Activated CD4-positive, alpha-beta T cell treated with anti-CD3 and anti-CD28 coated beads, Interleukin-2, amount 10 ng/mL, durations not matched to agents 7 days and 5 days (primary cell): Measurements from ENCODE around the gene TMEM127. TPM values are rescaled to one million over a fixed set of nuclear protein-coding genes. Genes with fewer than 3 reads are reported as not detected.
"Not testable (repeated sequence)": the region's sequence is repeated elsewhere in the genome, so short reads cannot be mapped to it uniquely, and the experiment has no call there.

Source experiments
- CTCF ChIA-PET: fragments of 350-600 bp; sonication (Branson Sonifier 250); formaldehyde crosslinking; loops from one replicate; lab custom pipeline; 2021; ENCODE audit warnings: antibody characterized with exemption; lab: Charles Lee
- POLR2A ChIA-PET: fragments of 350-600 bp; sonication (Branson Sonifier 250); formaldehyde crosslinking; loops from one replicate; lab custom pipeline; 2021; ENCODE audit warnings: antibody characterized with exemption; lab: Charles Lee
- DNase-seq: peaks from one replicate; pipeline ENCODE4 v3.0.0-alpha.2; 2020
- H3K27ac Mint-ChIP-seq: one replicate; pipeline ENCODE4 v1.8.0; 2021; ENCODE audit warnings: mild to moderate bottlenecking, moderate library complexity, mixed read lengths
- H3K27me3 Mint-ChIP-seq: one replicate; pipeline ENCODE4 v1.8.0; 2021; ENCODE audit warnings: mixed read lengths
- H3K36me3 Mint-ChIP-seq: one replicate; pipeline ENCODE4 v1.8.0; 2021; ENCODE audit warnings: low read depth, mixed read lengths
- H3K4me1 Mint-ChIP-seq: one replicate; pipeline ENCODE4 v1.8.0; 2021; ENCODE audit warnings: mixed read lengths
- H3K4me3 Mint-ChIP-seq: one replicate; pipeline ENCODE4 v1.8.0; 2021; ENCODE audit warnings: mild to moderate bottlenecking, moderate library complexity, mixed read lengths
- H3K9me3 Mint-ChIP-seq: one replicate; pipeline ENCODE4 v1.8.0; 2021; ENCODE audit warnings: mixed read lengths
- total RNA-seq, 2 experiments: library from RNA; stranded (reverse); gene quantifications; one replicate each; pipeline ENCODE4 v1.2.3, GENCODE V29; 2021

The TMEM127 gene, protein sequence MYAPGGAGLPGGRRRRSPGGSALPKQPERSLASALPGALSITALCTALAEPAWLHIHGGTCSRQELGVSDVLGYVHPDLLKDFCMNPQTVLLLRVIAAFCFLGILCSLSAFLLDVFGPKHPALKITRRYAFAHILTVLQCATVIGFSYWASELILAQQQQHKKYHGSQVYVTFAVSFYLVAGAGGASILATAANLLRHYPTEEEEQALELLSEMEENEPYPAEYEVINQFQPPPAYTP
- 10 to 100 TPM; 32.9 to 44.5 TPM for total RNA-seq

GRCh38 chr2:96265840-96266679 lies at the start of gene TMEM127, which contains the start of gene CIAO1:
Gene TMEM127 (minus strand): TSS chr2:96265997. CDS start chr2:96265381, 616 bp downstream.
Gene CIAO1 (plus strand): TSS chr2:96266225. CDS start chr2:96266351, 126 bp downstream.
- DNase-seq, result peak; percentile 99
- Mint-ChIP-seq H3K27me3 (no peaks in the 10 kb centered on the region), H3K27ac (peak within 1 kb of the TSS; percentile 86), H3K4me1 (peaks cover 50% of the 10 kb centered on the region), H3K4me3 (peak within 1 kb of the TSS; percentile 93), H3K9me3 (no peaks in the 10 kb centered on the region), H3K36me3 (peaks cover 40% of the 10 kb centered on the region)
- POLR2A ChIA-PET, result interaction anchor here (0.6 kb wide), 1 partner anchor 202 kb away, joined by 4 read pairs; no protein-coding TSS in a partner anchor
- CTCF ChIA-PET, result interaction anchor here (0.8 to 2.2 kb wide), 11 partner anchors 9 to 153 kb away, joined by 3 to 8 read pairs (median 5); partner anchors contain the start of genes ASTL and STARD7

GRCh38 chr2:96315005-96315399 lies 49.2 kb upstream of the TMEM127 start:
- ChIA-PET CTCF (interaction anchor here (0.7 to 2.6 kb wide), 5 partner anchors 8 to 444 kb away, joined by 3 to 8 read pairs (median 5); partner anchors contain the start of gene ITPRIPL1), POLR2A (no interaction called here)
- peak overlapping the region; percentile 16 for H3K4me3 Mint-ChIP-seq

GRCh38 chr2:96308248-96308647 lies 42.5 kb upstream of the TMEM127 start:
- POLR2A ChIA-PET, result no interaction called here

More at GRCh38 chr2:96315005-96315399, 49.2 kb upstream of the TMEM127 start:
- H3K27me3 Mint-ChIP-seq, result no peaks in the 10 kb centered on the region
- H3K36me3 Mint-ChIP-seq, result peaks cover 28% of the 10 kb centered on the region
- DNase-seq, result no peak
- H3K4me1 Mint-ChIP-seq, result peaks cover 55% of the 10 kb centered on the region
- peaks cover 2% of the 10 kb centered on the region for H3K9me3 Mint-ChIP-seq
- H3K27ac Mint-ChIP-seq, result peak overlapping the region; percentile 93

DNA sequence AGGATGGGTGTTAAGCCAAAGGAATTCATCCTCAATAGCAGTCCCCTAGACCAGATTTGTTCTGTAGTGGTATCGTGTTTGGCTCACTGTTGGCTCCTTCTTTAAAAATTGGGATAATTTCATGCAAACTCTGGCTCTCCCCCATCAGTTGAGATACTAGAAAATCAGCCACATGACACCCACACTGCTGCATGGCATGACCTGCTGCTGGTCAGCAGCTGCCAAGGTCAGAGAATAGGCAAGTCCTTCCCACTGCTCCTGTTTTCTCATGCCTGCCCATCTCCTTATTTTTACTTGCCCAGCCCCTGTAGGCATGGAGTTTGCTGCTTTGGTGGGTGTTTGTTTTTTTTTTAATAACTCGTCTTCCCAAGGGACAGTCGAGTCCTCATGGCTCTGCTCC lies 40.6 kb upstream of the TMEM127 start:
- Mint-ChIP-seq H3K27ac (peak overlapping the region; percentile 98), H3K9me3 (no peaks in the 10 kb centered on the region), H3K4me3 (peak overlapping the region; percentile 97), H3K27me3 (no peaks in the 10 kb centered on the region), H3K36me3 (peaks cover 49% of the 10 kb centered on the region), H3K4me1 (peaks cover 59% of the 10 kb centered on the region)
- POLR2A ChIA-PET, result interaction anchor here (0.5 to 0.6 kb wide), 2 partner anchors 14 to 657 kb away, joined by 3 to 4 read pairs; no protein-coding TSS in a partner anchor
- CTCF ChIA-PET, result interaction anchor here (0.9 to 4.5 kb wide), 5 partner anchors 10 to 17 kb away, joined by 3 to 21 read pairs (median 4); no protein-coding TSS in a partner anchor
- DNase-seq, result no peak

More at GRCh38 chr2:96308248-96308647, 42.5 kb upstream of the TMEM127 start:
- DNase-seq, result no peak
- Mint-ChIP-seq H3K9me3 (no peaks in the 10 kb centered on the region), H3K27me3 (no peaks in the 10 kb centered on the region), H3K4me1 (peaks cover 49% of the 10 kb centered on the region), H3K4me3 (no peak overlapping the region), H3K36me3 (peaks cover 33% of the 10 kb centered on the region), H3K27ac (no peak overlapping the region)
- CTCF ChIA-PET, result interaction anchor here (1.1 to 4.5 kb wide), 3 partner anchors 8 to 15 kb away, joined by 3 to 21 read pairs (median 6); no protein-coding TSS in a partner anchor

GRCh38 chr2:96305979-96306308 lies 40.1 kb upstream of the TMEM127 start:
- H3K36me3 Mint-ChIP-seq, result peaks cover 54% of the 10 kb centered on the region
- POLR2A ChIA-PET, result interaction anchor here (0.5 to 1.6 kb wide), 3 partner anchors 14 to 657 kb away, joined by 3 to 5 read pairs (median 4); no protein-coding TSS in a partner anchor
- H3K9me3 Mint-ChIP-seq, result no peaks in the 10 kb centered on the region
- H3K4me3 Mint-ChIP-seq, result peak overlapping the region; percentile 97
- H3K27me3 Mint-ChIP-seq, result no peaks in the 10 kb centered on the region
- CTCF ChIA-PET, result interaction anchor here (0.6 to 4.5 kb wide), 5 partner anchors 10 to 29 kb away, joined by 3 to 21 read pairs (median 4); partner anchors contain the start of gene NCAPH
- no peak for DNase-seq
- peaks cover 64% of the 10 kb centered on the region for H3K4me1 Mint-ChIP-seq
- peak overlapping the region; percentile 98 for H3K27ac Mint-ChIP-seq

GRCh38 chr2:96305091-96305978 lies 39.5 kb upstream of the TMEM127 start, which contains the start of gene SNRNP200:
Gene SNRNP200 (minus strand): TSS chr2:96305546. CDS start chr2:96305437, 109 bp downstream.
- peak; percentile 92 for DNase-seq
- Mint-ChIP-seq H3K27me3 (no peaks in the 10 kb centered on the region), H3K27ac (peak within 1 kb of the TSS; percentile 98), H3K36me3 (peaks cover 57% of the 10 kb centered on the region), H3K4me3 (peak within 1 kb of the TSS; percentile 97), H3K4me1 (peaks cover 65% of the 10 kb centered on the region), H3K9me3 (no peaks in the 10 kb centered on the region)
- ChIA-PET CTCF (interaction anchor here (0.6 to 4.5 kb wide), 6 partner anchors 11 to 30 kb away, joined by 3 to 21 read pairs (median 4); partner anchors contain the start of gene NCAPH), POLR2A (interaction anchor here (0.6 to 1.6 kb wide), 2 partner anchors 16 to 658 kb away, joined by 3 to 5 read pairs; no protein-coding TSS in a partner anchor)

DNA sequence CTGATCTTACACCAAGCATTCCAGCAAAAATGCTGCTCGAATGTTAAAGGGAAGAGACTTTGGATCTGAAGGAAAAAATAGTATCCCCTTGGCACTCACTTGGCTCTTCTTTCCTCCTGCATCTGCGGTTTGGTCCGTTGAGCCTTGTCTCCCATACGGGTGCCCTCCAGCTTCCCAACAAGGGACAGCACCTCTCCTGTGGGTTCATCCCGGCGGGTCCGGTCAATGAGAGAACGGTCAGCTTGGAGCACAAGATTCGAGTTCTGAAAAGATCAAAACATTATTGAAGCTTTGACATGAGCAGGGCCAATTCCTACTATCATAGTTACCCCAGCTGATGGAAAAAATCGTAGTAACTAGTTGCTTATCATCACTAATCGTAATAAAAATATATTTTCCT lies 38.8 kb upstream of the TMEM127 start:
- Mint-ChIP-seq H3K9me3 (no peaks in the 10 kb centered on the region), H3K36me3 (peaks cover 60% of the 10 kb centered on the region), H3K27me3 (no peaks in the 10 kb centered on the region), H3K4me1 (peaks cover 60% of the 10 kb centered on the region), H3K4me3 (peak overlapping the region; percentile 97), H3K27ac (peak overlapping the region; percentile 98)
- ChIA-PET POLR2A (interaction anchor here (1.6 kb wide), 1 partner anchor 17 kb away, joined by 5 read pairs; no protein-coding TSS in a partner anchor), CTCF (interaction anchor here (0.6 to 4.5 kb wide), 2 partner anchors 16 to 28 kb away, joined by 3 to 21 read pairs; no protein-coding TSS in a partner anchor)
- no peak for DNase-seq

DNA sequence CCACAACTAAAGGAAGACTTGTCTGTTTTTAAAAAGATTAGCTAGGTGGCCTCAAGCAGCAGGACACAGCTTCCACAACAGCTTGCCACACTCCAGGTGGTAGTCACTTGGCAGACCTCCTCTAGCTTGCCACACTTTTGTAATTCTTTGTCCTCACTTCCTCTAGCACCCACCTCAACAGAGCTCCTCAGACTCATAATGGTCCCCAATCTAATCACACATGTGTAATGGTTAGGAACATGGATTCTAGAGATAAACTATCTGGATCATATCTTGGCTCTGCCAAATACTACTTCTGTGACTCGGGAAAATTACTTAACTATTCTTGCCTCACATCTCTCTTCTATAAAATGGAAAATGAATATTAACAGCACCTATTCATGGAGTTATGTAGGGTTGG lies 36.1 kb upstream of the TMEM127 start:
- H3K27me3 Mint-ChIP-seq, result no peaks in the 10 kb centered on the region
- peak overlapping the region; percentile 1 for H3K27ac Mint-ChIP-seq
- CTCF ChIA-PET, result interaction anchor here (1.7 kb wide), 1 partner anchor 19 kb away, joined by 7 read pairs; no protein-coding TSS in a partner anchor
- H3K36me3 Mint-ChIP-seq, result peaks cover 83% of the 10 kb centered on the region
- H3K4me3 Mint-ChIP-seq, result no peak overlapping the region
- POLR2A ChIA-PET, result no interaction called here
- DNase-seq, result no peak
- peaks cover 64% of the 10 kb centered on the region for H3K4me1 Mint-ChIP-seq
- no peaks in the 10 kb centered on the region for H3K9me3 Mint-ChIP-seq

DNA sequence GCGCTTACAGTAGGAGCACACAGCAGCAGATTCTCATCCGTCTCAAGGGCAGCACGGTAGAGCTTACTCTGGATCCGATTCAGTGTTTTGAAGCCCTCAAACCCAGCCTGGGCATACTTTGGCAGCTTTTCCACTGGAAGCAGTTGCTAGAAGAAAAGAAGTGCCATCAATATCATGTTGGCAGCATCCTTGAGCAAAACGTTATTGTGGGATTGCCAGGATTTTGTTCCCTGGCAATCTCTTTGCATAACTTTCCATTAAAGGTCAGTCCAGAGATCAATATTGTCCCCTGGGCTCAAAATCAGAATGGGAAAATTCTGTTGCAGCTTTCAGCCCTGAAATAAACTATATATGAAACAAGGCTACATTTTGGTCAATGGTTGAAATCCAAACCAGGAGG lies 31.1 kb upstream of the TMEM127 start:
- no peak overlapping the region for H3K4me3 Mint-ChIP-seq
- POLR2A ChIA-PET, result no interaction called here
- peaks cover 85% of the 10 kb centered on the region for H3K36me3 Mint-ChIP-seq
- peaks cover 23% of the 10 kb centered on the region for H3K4me1 Mint-ChIP-seq
- DNase-seq, result no peak
- H3K27ac Mint-ChIP-seq, result no peak overlapping the region
- H3K27me3 Mint-ChIP-seq, result no peaks in the 10 kb centered on the region
- CTCF ChIA-PET, result interaction anchor here (0.5 to 0.9 kb wide), 2 partner anchors 66 to 304 kb away, joined by 3 to 4 read pairs; no protein-coding TSS in a partner anchor
- H3K9me3 Mint-ChIP-seq, result no peaks in the 10 kb centered on the region

GRCh38 chr2:96294271-96294670 lies 28.5 kb upstream of the TMEM127 start:
- POLR2A ChIA-PET, result interaction anchor here (0.6 kb wide), 1 partner anchor 21 kb away, joined by 3 read pairs; no protein-coding TSS in a partner anchor
- peaks cover 88% of the 10 kb centered on the region for H3K36me3 Mint-ChIP-seq
- peaks cover 10% of the 10 kb centered on the region for H3K4me1 Mint-ChIP-seq
- not testable (repeated sequence) for H3K9me3 Mint-ChIP-seq, DNase-seq, H3K27ac Mint-ChIP-seq, H3K4me3 Mint-ChIP-seq, H3K27me3 Mint-ChIP-seq
- CTCF ChIA-PET, result interaction anchor here (0.6 to 2.4 kb wide), 7 partner anchors 13 to 355 kb away, joined by 3 to 6 read pairs (median 3); no protein-coding TSS in a partner anchor

DNA sequence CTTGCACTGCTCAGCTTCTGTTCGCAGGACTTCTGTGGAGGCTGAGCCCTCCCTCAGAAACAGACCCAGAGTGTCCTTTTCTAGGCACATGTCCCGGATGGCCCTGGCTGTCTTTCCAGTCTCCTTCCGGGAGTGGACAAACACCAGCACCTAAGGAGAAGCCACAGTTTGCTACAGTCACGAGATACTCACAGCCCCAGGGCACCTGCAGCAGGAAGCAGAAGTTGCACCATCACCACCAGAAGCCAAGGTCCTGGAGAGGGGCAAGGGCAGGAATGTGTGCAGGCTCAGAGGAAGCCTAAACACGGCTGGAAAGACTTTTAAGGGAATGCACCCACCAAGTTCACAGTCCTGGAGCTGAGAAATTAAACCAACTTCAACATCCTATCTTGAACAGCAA lies 26.0 kb upstream of the TMEM127 start:
- no peaks in the 10 kb centered on the region for H3K4me1 Mint-ChIP-seq
- H3K27ac Mint-ChIP-seq, result no peak overlapping the region
- ChIA-PET POLR2A (no interaction called here), CTCF (interaction anchor here (0.6 to 0.9 kb wide), 2 partner anchors 12 to 72 kb away, joined by 3 to 4 read pairs; no protein-coding TSS in a partner anchor)
- H3K9me3 Mint-ChIP-seq, result no peaks in the 10 kb centered on the region
- no peak overlapping the region for H3K4me3 Mint-ChIP-seq
- H3K36me3 Mint-ChIP-seq, result peaks cover 86% of the 10 kb centered on the region
- DNase-seq, result no peak
- no peaks in the 10 kb centered on the region for H3K27me3 Mint-ChIP-seq
